ENCODE data around the gene XRCC5.

DNA sequence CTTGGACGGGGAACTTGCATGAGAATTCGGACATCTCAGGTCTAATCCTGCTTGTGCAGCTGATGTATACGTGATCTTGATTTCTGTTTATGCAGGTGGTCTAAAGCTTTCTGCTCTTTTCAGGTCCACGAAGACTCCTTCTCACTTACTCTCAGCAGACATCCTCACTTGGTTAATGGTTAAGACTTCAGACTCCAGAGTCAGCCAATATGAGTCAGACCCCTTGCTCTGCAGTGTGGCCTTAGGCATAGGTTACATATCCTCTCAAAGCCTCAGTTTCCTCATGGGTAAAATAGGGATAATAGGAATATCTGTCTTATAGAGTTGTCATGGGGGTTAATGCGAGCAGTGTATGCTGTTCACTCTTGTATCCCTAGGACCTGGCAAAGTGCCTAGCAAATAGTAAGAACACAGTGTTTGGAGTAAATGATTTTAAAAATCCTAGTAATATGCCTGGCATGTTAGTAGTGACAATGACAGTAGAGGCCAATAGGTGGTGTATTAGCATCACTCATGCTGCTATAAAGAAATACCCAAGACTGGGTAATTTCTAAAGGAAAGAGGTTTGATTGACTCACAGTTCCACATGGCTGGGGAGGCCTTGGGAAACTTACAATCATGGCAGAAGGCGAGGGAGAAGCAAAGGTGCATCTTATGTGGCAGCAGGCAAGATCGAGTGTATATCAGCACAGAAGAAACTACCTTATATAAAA is 42.3 kb downstream of the XRCC5 start:
- TF ChIP-seq POLR2A (IDR thresholded peaks at IDR 0.05) (no peak), EP300 (IDR thresholded peaks at IDR 0.05) (no peak), CTCF (IDR thresholded peaks at IDR 0.05) (no peak)

Data from tibial nerve (tissue), 4 donors.